NCI-H446 treated with DMSO at 0.1 percent for 48 hours (cell line): ENCODE data around the gene SCTR.

Experiments used
- DNase-seq: peaks from one replicate; lab custom pipeline; 2025; lab: John Stamatoyannopoulos, UW

SCTR gene

DNA sequence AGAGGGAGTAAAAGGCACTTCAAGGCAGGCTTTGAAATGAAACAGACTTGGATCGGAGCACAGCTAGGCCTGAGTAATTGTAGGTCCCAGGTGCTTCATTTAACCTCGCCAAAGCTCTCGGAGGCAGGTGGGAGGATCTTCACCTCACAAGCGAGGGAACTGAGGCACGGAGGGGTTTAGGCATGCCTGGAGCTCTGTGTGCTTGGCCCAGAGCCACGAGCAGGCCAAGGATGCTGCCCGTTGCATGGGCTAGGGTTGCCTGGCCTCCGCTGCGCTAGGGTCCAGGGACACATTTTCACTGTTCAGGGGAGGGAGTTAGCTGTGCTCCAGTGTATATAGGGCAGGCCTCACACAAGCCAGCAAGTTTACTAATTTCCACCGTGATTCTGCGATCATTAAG is 81.4 kb downstream of the SCTR start:
- no peak for DNase-seq

DNA sequence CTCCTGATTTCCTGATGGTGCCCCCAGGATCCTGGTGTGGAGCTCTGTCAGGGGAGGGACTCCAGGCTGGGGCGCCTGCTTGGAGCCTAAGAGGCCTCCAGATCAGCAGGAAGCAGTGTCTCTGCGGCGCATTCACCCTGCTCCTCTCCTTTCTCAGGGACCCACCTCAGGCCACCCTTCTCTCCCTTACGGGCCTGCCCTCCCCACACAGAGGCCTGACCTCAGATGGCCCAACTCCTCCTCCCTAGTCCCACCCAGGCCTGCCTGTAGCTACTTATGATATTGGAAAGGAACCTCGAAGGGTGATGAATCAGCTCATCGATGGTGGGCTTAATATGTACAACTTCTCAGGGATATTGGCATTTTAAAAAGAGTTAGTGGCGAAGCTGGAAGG is 82.1 kb downstream of the SCTR start:
- DNase-seq = no peak

DNA sequence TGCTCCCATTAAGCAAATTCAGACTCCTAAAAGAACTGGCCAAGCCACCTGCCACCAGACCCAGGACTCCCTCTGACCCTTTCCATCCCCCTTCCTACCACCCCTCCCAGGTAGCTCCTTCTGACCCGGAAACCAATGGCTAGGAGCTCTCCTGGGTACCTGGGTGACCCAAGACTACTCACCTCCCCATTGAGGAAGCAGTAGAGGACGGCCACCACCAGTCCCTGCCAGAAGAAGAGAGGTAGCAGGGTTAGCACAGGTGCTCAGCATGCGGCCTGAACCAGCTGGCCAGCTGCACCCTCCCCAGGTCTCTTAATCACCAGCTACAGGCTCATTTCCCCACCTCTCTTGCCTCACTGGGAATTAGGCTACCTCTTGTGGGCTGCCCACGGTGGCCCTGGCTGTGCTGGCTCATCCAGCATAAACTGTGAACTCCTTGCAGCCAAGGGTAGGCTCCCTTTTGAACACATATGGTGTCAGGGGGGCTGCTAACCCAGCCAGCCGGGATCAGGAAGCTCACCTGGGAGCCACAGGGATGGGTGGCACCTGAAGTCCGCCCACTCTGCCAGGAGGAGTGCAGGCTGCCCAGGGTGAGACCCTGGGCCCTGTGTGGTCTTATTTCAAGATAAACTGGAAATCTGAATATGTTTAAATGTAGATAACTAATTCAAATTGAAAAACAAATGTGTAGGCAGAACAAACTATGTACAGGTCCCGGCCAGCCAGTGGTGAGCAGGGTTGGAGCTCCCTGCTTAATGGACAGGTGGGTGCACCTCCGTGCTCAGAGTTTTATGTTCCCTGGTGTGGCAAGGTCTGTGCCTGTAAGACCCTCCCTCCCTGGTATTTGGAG is 82.7 kb downstream of the SCTR start:
- DNase-seq = no peak

DNA sequence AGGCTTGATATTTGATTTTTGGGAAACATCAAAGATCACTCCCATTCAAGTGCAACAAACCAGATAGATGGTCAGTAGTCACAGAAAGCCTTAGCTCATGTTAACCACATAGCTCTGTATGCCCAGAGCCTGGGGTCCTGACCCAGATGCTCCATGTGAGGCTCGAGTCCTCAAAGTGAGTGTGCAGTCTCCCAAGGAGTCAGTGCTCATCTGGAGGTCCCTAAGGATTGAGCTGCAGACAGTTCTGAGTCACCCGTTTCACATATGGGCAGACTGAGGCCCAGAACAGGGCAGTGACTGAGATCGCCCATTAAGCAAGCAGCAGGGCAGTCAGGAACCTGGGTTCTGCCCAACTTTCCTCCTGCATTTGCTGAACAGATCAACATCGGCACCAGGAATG is 83.4 kb downstream of the SCTR start:
- no peak for DNase-seq

DNA sequence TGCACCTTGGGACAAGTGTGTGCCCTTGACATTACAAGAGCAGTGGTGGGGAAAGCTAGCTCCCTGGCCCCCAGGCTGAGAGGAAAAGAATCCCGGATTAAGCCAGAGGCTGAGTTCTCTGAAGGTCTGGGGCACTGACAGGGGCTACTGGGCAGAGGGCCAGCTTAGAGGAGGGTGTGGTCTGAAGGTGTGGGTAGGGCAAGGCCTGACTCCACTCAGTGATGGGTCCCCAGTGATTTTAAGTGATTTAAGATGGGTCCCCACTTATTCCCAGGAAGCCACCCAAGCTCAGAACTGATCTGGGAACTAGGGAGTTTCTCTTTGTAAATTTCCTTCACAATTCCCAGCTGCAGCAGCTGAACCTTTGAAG is 83.8 kb downstream of the SCTR start:
- DNase-seq = no peak

DNA sequence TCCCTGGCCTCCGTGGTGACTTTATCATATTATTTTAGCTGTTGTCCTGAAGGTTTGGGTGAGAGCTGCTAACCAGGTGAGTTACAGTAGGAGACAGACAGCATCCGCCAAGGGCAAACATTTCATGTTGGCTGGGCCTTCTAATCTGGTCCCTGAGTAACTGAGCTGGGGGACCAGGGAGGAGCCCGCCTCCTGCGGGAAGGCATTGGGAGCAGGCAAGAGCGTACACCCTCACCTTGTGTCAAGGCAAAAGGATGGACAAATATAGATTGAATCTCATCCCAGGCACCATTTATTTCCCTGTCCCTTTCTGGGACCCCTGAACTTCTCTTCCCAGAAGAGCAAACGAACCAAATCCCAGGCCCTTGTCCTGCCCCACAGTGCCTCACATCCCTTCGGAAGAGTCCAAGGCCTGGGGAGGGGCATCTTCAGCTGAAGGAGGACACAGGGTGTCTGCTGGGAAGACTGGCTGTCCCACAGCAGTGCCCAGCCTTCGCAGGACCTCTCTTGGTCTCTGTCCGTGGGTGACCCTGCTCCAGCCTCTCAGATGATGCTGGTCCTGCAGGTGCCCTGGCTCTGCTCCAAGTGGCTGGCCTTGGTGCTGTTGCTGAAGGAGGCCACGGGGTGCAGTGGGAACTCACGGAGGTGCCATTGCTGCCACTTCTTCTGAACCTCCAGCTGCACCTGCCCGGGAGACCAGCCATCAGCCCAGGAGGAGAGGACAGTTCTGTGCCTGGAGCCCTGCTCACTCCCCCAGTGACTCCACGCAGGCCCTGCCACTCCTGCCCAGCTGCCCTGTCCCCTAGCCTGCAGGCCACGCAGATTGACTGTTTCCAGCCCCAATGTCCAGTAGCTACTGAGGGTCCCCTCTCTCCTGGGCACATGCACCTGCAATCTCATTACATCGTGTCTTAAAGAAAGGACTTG is 84.4 kb downstream of the SCTR start:
- DNase-seq = no peak

DNA sequence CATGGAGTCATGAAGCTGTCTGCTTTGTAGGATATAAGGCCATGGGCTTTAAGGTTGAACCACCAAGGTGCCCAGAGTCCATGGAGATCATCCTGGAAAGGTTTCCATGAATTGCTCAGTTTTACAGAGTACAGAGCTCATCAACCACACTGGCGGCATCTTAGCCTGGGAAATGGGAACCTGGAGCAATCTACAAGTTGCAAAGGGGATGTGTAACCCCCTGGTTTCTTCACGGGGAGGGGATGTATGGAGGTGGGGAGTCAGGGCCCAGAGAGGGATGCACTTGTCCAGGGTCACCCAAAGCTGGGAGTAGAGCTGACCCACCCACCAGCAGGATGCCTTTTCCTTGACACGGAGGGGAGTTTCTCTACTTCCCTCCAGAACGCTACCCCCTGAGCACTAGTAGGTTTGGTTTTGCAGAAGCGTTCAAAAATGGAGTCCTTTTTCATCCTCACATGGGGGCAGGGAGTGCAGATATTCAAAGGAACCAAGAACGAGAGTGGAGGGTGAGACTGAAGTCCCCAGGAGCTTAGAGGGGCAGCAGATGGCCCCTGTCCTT is 85.5 kb downstream of the SCTR start:
- no peak for DNase-seq

DNA sequence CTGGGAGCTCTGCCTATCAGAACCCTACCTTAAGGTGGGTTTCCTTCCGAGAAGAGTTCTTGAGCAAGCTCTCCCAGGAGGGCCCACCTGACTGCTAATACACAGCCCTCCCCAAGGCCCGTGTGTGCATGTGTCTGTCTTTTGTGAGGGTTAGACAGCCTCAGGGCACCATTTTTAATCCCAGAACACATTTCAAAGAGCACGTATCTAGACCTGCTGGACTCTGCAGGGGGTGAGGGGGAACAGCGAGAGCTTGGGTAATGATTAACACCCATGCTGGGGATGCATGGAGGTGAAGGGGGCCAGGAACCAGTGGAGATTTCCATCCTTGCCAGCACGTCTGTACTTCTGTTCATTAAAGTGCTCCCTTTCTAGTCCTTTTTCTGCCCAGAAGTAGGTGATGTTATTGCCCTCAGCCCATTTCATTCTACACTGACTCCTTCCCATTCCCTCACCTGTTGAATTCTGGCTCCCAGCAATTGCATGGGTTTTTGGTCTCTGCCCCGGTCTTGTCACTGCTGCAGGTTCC is 86.1 kb downstream of the SCTR start:
- no peak for DNase-seq

DNA sequence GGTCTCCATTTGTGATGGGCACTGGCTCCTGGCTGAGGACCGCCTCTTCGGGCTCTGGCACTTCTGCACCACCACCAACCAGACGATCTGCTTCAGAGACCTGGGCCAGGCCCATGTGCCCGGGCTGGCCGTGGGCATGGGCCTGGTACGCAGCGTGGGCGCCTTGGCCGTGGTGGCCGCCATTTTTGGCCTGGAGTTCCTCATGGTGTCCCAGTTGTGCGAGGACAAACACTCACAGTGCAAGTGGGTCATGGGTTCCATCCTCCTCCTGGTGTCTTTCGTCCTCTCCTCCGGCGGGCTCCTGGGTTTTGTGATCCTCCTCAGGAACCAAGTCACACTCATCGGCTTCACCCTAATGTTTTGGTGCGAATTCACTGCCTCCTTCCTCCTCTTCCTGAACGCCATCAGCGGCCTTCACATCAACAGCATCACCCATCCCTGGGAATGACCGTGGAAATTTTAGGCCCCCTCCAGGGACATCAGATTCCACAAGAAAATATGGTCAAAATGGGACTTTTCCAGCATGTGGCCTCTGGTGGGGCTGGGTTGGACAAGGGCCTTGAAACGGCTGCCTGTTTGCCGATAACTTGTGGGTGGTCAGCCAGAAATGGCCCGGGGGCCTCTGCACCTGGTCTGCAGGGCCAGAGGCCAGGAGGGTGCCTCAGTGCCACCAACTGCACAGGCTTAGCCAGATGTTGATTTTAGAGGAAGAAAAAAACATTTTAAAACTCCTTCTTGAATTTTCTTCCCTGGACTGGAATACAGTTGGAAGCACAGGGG is 87.1 kb downstream of the SCTR start:
- no peak for DNase-seq

DNA sequence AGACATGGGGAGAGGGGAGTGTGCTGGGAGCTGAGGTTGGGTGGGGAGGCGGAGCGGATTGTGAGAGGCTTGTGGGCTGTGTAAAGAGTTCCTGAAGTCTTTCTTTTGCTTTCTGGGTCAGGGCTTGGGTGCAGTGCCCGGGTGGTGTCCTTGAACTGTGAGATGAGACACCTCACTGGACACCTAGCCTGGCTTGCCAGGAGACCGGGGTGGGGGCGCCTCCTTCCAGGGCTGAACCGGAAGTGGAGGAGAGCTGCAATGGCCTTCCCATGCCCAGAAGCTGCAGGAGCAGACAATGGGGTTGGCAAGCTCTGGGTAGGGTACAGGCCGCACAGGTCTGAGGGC is 88.4 kb downstream of the SCTR start:
- DNase-seq = no peak

DNA sequence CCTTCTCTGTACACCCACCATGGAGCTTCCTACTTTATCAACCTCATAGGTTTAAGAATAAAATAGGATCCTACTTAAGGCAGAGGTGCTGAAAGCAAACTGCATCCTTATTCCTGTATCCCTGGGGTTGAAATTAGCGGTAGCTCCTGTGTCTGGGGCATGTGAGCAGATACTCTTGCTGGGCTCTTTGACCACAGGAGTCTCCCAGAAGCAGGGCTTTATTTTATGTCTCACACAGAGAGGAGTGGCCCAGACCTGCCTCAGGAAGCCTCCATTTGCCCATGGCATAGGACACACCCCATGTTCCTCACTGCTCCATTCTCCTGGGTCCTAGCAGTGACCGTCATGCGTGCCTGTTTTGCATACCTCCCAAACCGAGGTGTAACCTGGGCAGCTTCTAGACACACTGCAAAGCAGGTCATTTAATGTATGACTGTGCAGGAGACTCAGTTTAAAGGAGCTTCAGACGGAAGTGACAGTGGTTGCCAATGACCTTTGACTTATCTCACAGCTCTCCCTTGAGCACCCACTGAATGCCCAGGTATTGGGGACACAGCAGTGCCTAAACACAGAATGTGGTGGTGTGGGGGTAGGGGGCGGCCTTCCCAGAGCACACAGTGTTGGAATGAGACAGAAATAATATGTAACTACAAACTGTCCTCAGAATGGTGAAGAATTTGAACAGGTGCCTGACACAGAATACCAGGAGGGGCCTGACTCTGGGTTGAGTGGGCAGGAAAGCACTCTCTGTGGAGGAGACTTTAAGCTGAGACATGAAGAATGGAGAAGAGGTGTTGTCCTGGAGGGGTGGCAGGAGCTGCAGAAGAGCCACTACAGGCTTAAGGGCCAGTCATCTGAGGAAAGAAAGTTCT is 89.0 kb downstream of the SCTR start:
- no peak for DNase-seq

DNA sequence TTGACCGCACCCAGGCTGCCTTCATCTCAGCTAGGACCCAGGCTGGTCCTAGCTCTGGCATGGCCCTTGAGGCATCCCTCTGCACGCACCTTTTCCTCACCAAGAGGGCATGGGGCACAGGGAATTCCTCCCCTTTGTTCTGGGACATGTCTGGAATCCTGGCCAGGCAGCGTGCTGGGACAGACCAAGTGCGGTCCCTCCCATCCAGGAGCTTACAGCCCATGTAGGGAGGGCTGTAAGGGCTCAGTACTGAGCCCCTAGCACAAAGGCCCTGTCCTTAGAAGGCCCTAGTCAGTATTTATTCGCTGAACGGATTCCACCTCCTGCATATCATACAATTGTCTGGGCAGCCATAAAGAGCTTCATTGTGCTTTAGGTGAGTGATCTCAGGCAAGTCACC is 89.6 kb downstream of the SCTR start:
- DNase-seq = no peak

DNA sequence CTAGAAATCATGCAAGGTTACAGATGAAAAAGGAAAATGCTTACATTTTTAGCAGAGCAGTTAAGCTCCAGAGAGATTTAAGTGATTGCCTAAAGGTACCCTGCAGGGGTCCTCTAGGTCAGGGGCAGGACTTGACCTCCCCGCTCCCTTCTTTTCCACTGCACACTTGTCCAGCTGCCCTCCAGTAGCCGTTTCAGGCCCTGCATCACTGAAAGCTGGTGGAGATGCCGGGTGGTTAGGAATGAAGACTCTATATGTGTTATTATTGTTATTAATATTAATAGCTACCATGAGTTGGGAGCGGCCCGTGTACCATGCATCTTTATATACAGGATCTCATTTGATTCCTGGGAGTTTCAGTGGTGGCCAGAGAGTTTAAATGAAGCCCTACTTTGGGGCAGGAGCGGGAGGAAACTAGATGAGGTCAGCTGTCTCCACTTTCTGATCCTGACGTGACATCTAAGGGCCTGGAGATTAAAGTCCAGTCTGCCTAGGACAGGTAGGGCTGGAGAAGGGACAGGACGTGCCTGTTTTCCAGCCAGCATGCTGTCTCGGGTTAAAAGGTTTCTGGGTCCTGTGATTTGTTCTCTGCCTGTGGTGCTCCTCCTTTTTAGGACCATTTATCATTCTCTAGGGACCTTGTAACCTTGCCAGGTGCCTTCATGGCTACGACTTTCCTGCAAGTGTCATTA is 90.5 kb downstream of the SCTR start:
- DNase-seq = no peak

DNA sequence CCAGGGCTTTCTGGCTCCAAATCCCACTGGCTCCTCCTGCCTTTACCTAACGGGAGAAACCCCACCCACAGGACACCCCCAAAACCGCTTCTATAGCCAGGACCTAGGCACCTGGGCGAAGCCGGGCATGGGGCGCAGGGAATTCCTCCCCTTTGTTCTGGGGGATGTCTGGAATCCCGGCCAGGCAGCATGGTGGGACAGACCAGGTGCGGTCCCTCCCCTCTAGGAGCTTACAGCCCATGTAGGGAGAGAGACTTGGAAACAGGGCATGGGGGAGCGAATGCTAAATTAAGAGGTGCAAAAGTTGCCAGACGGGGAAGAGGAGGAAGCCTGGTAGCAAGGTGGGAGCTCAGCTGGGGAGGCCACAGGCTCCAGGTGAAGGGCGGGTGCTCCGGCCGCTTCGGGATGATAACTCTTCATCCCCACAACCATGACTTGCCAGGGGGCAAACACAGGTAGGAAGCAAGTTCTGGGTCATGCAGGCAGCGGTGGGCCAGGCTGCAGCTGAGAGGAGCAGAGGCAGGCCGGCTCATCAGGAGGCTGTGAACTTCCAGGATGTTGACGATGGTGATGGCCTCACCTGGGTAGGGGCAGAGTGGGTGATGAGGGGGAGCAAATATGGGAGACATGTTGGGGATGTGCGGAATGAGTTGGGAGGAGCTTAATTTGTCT is 91.3 kb downstream of the SCTR start:
- no peak for DNase-seq

DNA sequence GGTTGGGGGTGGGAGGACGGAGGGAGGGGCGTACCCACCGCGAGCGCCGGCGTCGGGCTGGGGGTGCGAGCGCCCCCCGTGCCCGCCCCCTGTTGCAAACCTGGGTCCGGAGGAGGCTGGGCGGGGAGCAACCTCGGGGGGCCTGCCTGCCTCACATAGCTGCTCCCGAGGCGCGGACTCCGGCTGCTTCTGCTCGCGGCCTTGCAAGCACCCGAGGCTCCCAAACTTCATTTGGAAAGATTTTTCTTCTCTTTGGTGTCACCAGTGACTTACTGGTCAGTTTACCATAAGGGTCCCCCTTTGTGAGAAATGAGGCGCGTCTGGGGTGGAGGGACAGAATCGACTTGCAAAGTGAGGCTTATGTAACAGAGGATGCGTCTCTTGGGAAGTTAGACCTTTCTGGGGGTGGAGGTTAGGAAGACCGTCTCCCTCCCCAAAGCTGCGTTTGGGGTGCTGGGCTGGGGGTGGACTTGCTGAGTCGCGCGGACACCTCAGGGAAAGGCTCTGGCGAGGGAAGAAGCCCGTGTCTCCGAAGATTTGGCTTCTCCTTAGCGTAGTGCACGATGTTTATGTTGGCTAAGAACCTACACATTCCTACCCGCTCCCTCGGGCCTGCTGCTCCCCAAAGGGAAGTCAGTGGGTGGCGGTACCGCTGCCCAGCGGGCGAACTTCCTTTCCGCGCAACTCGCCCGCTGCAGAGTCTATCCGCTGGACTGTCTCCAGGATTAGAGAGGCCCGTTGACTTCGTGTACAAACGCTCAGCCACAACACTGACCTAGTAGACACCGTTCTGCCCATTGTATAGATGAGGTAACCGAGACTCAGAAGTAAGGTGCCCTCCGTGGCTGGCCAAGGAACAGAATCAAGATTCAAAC is 92.1 kb downstream of the SCTR start:
- no peak for DNase-seq

DNA sequence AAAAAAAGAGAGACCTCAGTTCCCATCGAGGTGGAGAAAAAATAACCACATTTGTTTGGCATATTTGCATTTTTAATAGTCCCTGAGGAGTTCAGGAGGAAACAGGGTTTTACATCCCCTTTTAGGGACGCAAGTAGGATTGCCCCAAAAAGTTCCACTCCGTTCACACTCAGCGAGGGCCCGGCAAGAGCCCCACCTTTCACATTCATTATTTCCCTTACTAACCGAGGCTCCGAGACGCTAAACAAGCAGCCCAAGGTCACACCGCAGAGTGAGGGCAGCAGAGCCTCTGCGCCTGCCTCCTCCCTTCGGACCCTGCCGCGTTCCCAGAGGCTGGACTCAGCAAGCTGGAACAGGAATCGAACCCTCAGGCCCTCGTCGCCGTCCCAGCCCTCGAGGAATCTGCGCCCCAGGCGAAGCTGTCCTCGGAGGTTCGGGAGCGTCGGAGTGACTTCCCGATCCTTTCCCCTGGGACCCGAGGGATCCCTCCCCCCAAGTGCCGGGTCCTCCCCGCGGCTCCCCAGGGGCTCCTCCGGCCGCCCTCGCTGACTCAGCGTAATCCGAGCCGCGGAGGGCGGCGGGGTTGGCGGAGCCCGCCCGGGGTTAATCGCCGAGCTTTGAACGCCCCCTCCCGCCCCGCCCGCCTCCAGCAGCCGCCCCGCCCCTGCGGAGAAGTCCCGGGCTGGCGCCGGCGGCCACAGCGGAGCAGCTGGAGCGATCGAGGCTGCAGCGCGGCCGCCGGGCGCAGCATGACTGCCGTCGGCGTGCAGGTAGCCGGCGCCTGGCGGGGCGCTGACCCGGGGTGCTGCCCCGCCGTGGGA is 92.9 kb downstream of the SCTR start, which contains the start of gene TMEM37:
TMEM37 (plus strand) TSS at position 700 of the 821 bp plus-strand sequence; CDS start at position 750, 50 bp downstream.
- DNase-seq = peak; percentile 3

DNA sequence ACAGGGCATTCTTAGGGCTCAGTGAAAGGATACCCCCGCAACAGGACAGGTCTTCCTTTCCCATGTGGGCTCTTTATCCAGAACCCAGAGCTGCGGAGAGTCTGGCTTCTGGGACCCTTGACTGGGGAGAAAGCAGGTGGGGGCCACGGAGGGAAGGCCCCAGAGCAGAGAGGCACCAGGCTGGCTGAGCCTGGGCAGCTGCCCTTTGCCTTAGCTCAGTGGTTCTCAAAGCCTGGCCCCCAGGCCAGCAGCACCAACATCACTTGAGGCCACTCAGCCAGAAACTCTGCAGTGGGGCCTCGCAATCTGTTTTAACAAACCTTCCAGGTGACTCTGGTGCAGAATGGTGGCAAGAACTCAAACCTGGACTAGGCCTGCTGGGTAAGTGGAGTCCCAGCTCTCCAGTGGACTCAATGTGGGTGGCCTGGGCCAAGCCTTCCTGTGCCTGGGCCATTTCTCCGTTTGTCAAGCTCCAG is 94.2 kb downstream of the SCTR start:
- no peak for DNase-seq
